ENCODE data around the gene ANKRD7.

Gene ANKRD7

GRCh38 chr7:118183786-118184564 lies 40.5 kb upstream of the ANKRD7 start, which contains the start of gene LSM8:
TSS of gene LSM8 (plus strand) at chr7:118184164. CDS start at chr7:118184224, 60 bp downstream.
- Histone ChIP-seq H3K9ac (ENCODE audit: low read length) (peak within 1 kb of the TSS; percentile 94), H3K79me1 (ENCODE audit: low read length) (peaks cover 3% of the 10 kb centered on the region), H3K27me3 (ENCODE audit: insufficient read depth, low read length, poor library complexity) (no peaks in the 10 kb centered on the region), H3K4me2 (ENCODE audit: low read length) (peak within 1 kb of the TSS; percentile 83), H3K4me1 (ENCODE audit: control insufficient read depth, low read depth, low read length) (no peaks in the 10 kb centered on the region), H3K56ac (ENCODE audit: low read length) (peak within 1 kb of the TSS; percentile 99), H3K79me2 (ENCODE audit: control insufficient read depth, insufficient read depth, low read length) (peaks cover 17% of the 10 kb centered on the region), H3K23ac (ENCODE audit: low read length) (peak within 1 kb of the TSS; percentile 83), H3K36me3 (ENCODE audit: control insufficient read depth, insufficient read depth, low read length) (no peaks in the 10 kb centered on the region), H2BK15ac (replicated peaks; ENCODE audit: low read depth) (no peak within 1 kb of the TSS), H4K5ac (ENCODE audit: low read length) (peak within 1 kb of the TSS; percentile 96), H4K8ac (ENCODE audit: low read depth, low read length) (peak within 1 kb of the TSS; percentile 99), H2BK120ac (ENCODE audit: low read depth, low read length) (no peak within 1 kb of the TSS), H3K4me3 (ENCODE audit: low read length) (peak within 1 kb of the TSS; percentile 90), H2AK5ac (ENCODE audit: low read length) (peak within 1 kb of the TSS; percentile 89), H2BK5ac (ENCODE audit: low read length) (peak within 1 kb of the TSS; percentile 77), H3K27ac (ENCODE audit: low read depth, low read length) (peak within 1 kb of the TSS; percentile 93), H3K18ac (ENCODE audit: low read length) (peak within 1 kb of the TSS; percentile 86), H3K4ac (ENCODE audit: low read depth, low read length) (peak within 1 kb of the TSS; percentile 78)
- peak; percentile 99 for DNase-seq
- WGBS (ENCODE audit: extremely low coverage, insufficient coverage, low lambda C conversion rate): no CpG with 5 or more reads among the region's 62 CpGs

- Histone ChIP-seq H2BK15ac (replicated peaks; ENCODE audit: low read depth) (no peak overlapping the region), H3K36me3 (ENCODE audit: control insufficient read depth, insufficient read depth, low read length) (no peaks in the 10 kb centered on the region), H3K9ac (ENCODE audit: low read length) (peak overlapping the region; percentile 92), H3K18ac (ENCODE audit: low read length) (peak overlapping the region; percentile 86), H3K27ac (ENCODE audit: low read depth, low read length) (no peak overlapping the region), H3K4ac (ENCODE audit: low read depth, low read length) (no peak overlapping the region), H3K4me2 (ENCODE audit: low read length) (peak overlapping the region; percentile 67), H3K79me2 (ENCODE audit: control insufficient read depth, insufficient read depth, low read length) (peaks cover 17% of the 10 kb centered on the region), H3K27me3 (ENCODE audit: insufficient read depth, low read length, poor library complexity) (no peaks in the 10 kb centered on the region), H4K8ac (ENCODE audit: low read depth, low read length) (no peak overlapping the region), H2BK5ac (ENCODE audit: low read length) (no peak overlapping the region), H3K4me3 (ENCODE audit: low read length) (peak overlapping the region; percentile 88), H3K79me1 (ENCODE audit: low read length) (peaks cover 3% of the 10 kb centered on the region), H2BK120ac (ENCODE audit: low read depth, low read length) (no peak overlapping the region), H3K23ac (ENCODE audit: low read length) (no peak overlapping the region), H3K4me1 (ENCODE audit: control insufficient read depth, low read depth, low read length) (no peaks in the 10 kb centered on the region), H4K5ac (ENCODE audit: low read length) (no peak overlapping the region), H2AK5ac (ENCODE audit: low read length) (no peak overlapping the region), H3K56ac (ENCODE audit: low read length) (peak overlapping the region; percentile 99)
- no CpG with 5 or more reads among the region's 10 CpGs for WGBS (ENCODE audit: extremely low coverage, insufficient coverage, low lambda C conversion rate)
- no peak for DNase-seq
Observed at GRCh38 chr7:118184565-118184940, 40.0 kb upstream of the ANKRD7 start.

- H3K79me1 ChIP-seq (ENCODE audit: low read length): peaks cover 3% of the 10 kb centered on the region
- peak; percentile 10 for DNase-seq
- H3K4me1 ChIP-seq (ENCODE audit: control insufficient read depth, low read depth, low read length): no peaks in the 10 kb centered on the region
- H3K36me3 ChIP-seq (ENCODE audit: control insufficient read depth, insufficient read depth, low read length): no peaks in the 10 kb centered on the region
- H4K5ac ChIP-seq (ENCODE audit: low read length): no peak overlapping the region
- H2BK15ac ChIP-seq (replicated peaks; ENCODE audit: low read depth): no peak overlapping the region
- H3K56ac ChIP-seq (ENCODE audit: low read length): peak overlapping the region; percentile 72
- no peak overlapping the region for H2AK5ac ChIP-seq (ENCODE audit: low read length)
- H3K9ac ChIP-seq (ENCODE audit: low read length): peak overlapping the region; percentile 18
- no peak overlapping the region for H3K18ac ChIP-seq (ENCODE audit: low read length)
- no peak overlapping the region for H3K27ac ChIP-seq (ENCODE audit: low read depth, low read length)
- H4K8ac ChIP-seq (ENCODE audit: low read depth, low read length): no peak overlapping the region
- no peak overlapping the region for H3K4me3 ChIP-seq (ENCODE audit: low read length)
- H3K4me2 ChIP-seq (ENCODE audit: low read length): peak overlapping the region; percentile 16
- no peak overlapping the region for H3K4ac ChIP-seq (ENCODE audit: low read depth, low read length)
- no peaks in the 10 kb centered on the region for H3K27me3 ChIP-seq (ENCODE audit: insufficient read depth, low read length, poor library complexity)
- no peak overlapping the region for H2BK120ac ChIP-seq (ENCODE audit: low read depth, low read length)
- peaks cover 17% of the 10 kb centered on the region for H3K79me2 ChIP-seq (ENCODE audit: control insufficient read depth, insufficient read depth, low read length)
- no CpG with 5 or more reads among the region's 6 CpGs for WGBS (ENCODE audit: extremely low coverage, insufficient coverage, low lambda C conversion rate)
- no peak overlapping the region for H3K23ac ChIP-seq (ENCODE audit: low read length)
- no peak overlapping the region for H2BK5ac ChIP-seq (ENCODE audit: low read length)
Observed at GRCh38 chr7:118185163-118185860, 39.2 kb upstream of the ANKRD7 start.

GRCh38 chr7:118186501-118186900 lies 38.0 kb upstream of the ANKRD7 start:
- peaks cover 17% of the 10 kb centered on the region for H3K79me2 ChIP-seq (ENCODE audit: control insufficient read depth, insufficient read depth, low read length)
- H3K18ac ChIP-seq (ENCODE audit: low read length): no peak overlapping the region
- DNase-seq: no peak
- no peak overlapping the region for H2BK120ac ChIP-seq (ENCODE audit: low read depth, low read length)
- H2BK15ac ChIP-seq (replicated peaks; ENCODE audit: low read depth): no peak overlapping the region
- no peak overlapping the region for H2AK5ac ChIP-seq (ENCODE audit: low read length)
- H3K4ac ChIP-seq (ENCODE audit: low read depth, low read length): no peak overlapping the region
- H4K5ac ChIP-seq (ENCODE audit: low read length): no peak overlapping the region
- H3K9ac ChIP-seq (ENCODE audit: low read length): no peak overlapping the region
- no peak overlapping the region for H3K23ac ChIP-seq (ENCODE audit: low read length)
- peaks cover 3% of the 10 kb centered on the region for H3K79me1 ChIP-seq (ENCODE audit: low read length)
- no peak overlapping the region for H3K4me3 ChIP-seq (ENCODE audit: low read length)
- H3K27me3 ChIP-seq (ENCODE audit: insufficient read depth, low read length, poor library complexity): no peaks in the 10 kb centered on the region
- no peak overlapping the region for H3K4me2 ChIP-seq (ENCODE audit: low read length)
- H3K4me1 ChIP-seq (ENCODE audit: control insufficient read depth, low read depth, low read length): no peaks in the 10 kb centered on the region
- no peak overlapping the region for H2BK5ac ChIP-seq (ENCODE audit: low read length)
- no peak overlapping the region for H4K8ac ChIP-seq (ENCODE audit: low read depth, low read length)
- H3K27ac ChIP-seq (ENCODE audit: low read depth, low read length): no peak overlapping the region
- H3K36me3 ChIP-seq (ENCODE audit: control insufficient read depth, insufficient read depth, low read length): no peaks in the 10 kb centered on the region
- no peak overlapping the region for H3K56ac ChIP-seq (ENCODE audit: low read length)

- H3K23ac ChIP-seq (ENCODE audit: low read length): no peak overlapping the region
- no peak overlapping the region for H3K4ac ChIP-seq (ENCODE audit: low read depth, low read length)
- no peaks in the 10 kb centered on the region for H3K79me2 ChIP-seq (ENCODE audit: control insufficient read depth, insufficient read depth, low read length)
- no peak overlapping the region for H3K4me3 ChIP-seq (ENCODE audit: low read length)
- no peaks in the 10 kb centered on the region for H3K79me1 ChIP-seq (ENCODE audit: low read length)
- H3K4me2 ChIP-seq (ENCODE audit: low read length): no peak overlapping the region
- H3K18ac ChIP-seq (ENCODE audit: low read length): no peak overlapping the region
- H2BK15ac ChIP-seq (replicated peaks; ENCODE audit: low read depth): no peak overlapping the region
- no peak overlapping the region for H3K9ac ChIP-seq (ENCODE audit: low read length)
- H2BK120ac ChIP-seq (ENCODE audit: low read depth, low read length): no peak overlapping the region
- H3K27me3 ChIP-seq (ENCODE audit: insufficient read depth, low read length, poor library complexity): no peaks in the 10 kb centered on the region
- H2AK5ac ChIP-seq (ENCODE audit: low read length): no peak overlapping the region
- no peaks in the 10 kb centered on the region for H3K4me1 ChIP-seq (ENCODE audit: control insufficient read depth, low read depth, low read length)
- no peaks in the 10 kb centered on the region for H3K36me3 ChIP-seq (ENCODE audit: control insufficient read depth, insufficient read depth, low read length)
- no peak overlapping the region for H4K5ac ChIP-seq (ENCODE audit: low read length)
- H3K56ac ChIP-seq (ENCODE audit: low read length): no peak overlapping the region
- no peak overlapping the region for H3K27ac ChIP-seq (ENCODE audit: low read depth, low read length)
- H2BK5ac ChIP-seq (ENCODE audit: low read length): no peak overlapping the region
- WGBS (ENCODE audit: extremely low coverage, insufficient coverage, low lambda C conversion rate): no CpG with 5 or more reads among the region's 2 CpGs
- DNase-seq: no peak
- H4K8ac ChIP-seq (ENCODE audit: low read depth, low read length): no peak overlapping the region
Observed at GRCh38 chr7:118194571-118194970, 29.9 kb upstream of the ANKRD7 start.
